ENCODE measurements around the gene SMYD1.

GRCh38 chr2:88097192-88097591 is 29.6 kb downstream of the SMYD1 start:
- TF ChIP-seq POLR2A (IDR thresholded peaks at IDR 0.05) (no peak), CTCF (IDR thresholded peaks at IDR 0.05) (no peak)
